ENCODE data around the gene RNF4.

The RNF4 gene

DNA sequence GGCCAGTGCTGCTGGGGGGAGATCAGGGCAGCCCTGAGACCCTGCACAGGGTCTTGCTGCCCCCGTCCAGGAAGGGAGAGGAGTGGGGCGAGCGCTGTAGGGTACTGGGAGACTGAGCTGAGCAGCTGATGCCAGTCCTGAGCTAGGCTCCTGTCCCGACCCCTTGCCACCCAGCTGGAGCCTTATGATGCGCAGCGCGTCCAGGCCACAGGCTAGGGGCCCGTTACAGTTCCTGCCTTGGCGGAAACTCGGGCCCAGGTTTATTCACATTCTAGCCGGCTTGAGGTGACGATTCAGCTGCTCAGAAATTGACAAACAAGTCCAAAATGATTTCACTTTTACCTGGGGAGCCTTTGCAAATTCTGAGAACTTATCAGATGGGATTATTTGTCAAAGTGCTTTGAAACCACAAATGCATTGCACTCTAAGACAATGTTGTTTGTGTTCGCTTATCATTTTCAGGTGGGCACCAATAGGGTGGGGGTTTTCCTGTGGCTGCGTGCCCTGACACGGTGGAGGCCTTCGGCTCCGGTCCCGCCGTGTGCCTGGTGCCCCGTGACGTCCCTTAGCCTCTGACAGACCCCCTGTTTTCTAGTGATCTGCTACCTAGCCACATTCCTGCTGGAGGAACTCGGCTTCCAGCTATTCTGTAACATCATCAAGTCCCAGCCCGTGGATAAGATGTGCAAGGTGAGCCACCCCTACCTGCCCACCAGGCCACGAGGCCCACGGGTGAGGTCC, 31.3 kb upstream of the RNF4 start:
- TF ChIP-seq, protein P1, sequence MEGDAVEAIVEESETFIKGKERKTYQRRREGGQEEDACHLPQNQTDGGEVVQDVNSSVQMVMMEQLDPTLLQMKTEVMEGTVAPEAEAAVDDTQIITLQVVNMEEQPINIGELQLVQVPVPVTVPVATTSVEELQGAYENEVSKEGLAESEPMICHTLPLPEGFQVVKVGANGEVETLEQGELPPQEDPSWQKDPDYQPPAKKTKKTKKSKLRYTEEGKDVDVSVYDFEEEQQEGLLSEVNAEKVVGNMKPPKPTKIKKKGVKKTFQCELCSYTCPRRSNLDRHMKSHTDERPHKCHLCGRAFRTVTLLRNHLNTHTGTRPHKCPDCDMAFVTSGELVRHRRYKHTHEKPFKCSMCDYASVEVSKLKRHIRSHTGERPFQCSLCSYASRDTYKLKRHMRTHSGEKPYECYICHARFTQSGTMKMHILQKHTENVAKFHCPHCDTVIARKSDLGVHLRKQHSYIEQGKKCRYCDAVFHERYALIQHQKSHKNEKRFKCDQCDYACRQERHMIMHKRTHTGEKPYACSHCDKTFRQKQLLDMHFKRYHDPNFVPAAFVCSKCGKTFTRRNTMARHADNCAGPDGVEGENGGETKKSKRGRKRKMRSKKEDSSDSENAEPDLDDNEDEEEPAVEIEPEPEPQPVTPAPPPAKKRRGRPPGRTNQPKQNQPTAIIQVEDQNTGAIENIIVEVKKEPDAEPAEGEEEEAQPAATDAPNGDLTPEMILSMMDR (conservative IDR thresholded peaks at IDR 0.05; ENCODE audit: low read length), result no peak
- H3K4me3 ChIP-seq (ENCODE audit: low read length), result no peak overlapping the region
- no peak for DNase-seq (ENCODE audit: low read depth)

DNA sequence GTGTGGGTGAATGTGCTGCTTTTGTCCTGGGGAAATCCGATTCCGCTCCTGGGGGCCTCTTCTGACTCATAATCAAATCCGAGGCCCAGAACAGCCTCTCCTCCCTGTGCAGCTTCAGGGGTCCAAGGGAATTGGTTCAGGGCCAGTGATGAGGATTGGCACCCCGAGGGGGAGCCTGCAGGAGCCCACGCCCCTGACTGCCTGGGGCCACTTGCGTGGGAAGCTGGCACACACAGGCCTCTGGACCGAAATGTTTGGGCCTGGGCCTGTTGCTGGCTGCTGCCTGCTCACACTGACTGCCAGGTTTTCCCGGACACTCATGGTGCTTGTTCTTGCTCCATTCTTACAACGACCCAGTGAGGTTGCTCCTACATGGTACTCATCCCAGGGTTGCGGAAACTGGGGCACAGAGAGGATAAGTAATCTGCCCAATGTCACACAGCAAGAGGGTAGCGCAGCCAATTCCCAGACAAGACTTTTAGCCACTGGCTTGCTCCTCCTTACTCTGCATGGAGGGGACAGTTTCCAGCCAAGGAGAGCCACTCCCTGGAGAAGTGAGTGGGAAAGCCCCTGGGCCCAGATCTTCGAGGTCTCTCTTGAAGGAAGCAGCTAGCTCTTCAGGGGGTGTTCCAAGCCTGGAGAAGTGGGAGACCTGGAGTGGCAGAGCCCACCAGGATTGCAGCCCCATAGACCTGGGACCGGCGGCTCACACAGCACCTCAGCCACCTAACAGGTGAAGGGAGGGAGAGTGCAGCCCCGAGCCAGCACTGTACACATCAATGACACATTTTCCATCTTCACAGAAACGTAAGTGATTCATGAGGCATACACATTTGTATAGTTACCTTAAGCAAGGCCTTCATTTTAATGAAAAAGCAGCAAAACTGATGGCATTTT, 29.8 kb upstream of the RNF4 start:
- no peak for DNase-seq (ENCODE audit: low read depth)
- H3K4me3 ChIP-seq (ENCODE audit: low read length), result no peak overlapping the region
- TF ChIP-seq, protein P1 (conservative IDR thresholded peaks at IDR 0.05; ENCODE audit: low read length), result no peak

DNA sequence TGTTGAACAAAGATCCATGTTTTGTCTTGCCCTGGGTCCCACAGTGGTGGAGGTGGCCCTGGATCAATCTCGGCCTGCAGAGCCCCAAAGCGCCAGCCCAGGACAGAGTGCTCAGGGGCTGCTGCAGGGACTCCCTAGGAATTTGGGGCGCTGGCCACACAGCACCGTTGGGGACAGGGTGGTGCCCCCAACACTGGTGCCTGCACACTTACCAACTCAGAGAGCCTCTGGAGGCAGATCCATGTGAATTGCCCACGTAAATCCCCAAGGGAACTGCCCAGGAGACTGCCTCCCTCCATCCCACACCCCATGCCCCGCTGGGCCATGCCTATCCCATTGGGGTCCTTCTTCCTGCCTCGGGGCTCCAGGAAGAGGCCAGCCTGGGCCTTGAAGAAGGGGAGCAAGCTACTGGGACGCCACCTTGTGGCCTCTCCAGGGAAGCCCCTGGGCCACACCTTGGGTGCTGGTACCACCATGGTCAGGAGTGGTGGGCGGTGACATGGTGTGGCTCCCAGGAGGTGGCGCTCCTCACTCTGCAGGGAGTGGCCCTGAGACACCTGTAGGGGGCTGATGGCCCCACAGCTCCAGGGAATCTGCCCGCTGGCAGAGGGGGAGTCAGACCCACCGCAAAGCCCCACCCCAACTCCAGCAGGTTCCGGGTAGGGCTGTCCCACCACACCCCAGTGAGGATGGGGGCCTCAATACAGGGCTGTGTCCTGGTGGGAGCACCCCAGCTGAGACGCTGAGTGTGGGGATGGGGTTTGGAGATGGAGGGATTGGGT, 27.3 kb upstream of the RNF4 start:
- peak; percentile 38 for DNase-seq (ENCODE audit: low read depth)
- no peak overlapping the region for H3K4me3 ChIP-seq (ENCODE audit: low read length)

DNA sequence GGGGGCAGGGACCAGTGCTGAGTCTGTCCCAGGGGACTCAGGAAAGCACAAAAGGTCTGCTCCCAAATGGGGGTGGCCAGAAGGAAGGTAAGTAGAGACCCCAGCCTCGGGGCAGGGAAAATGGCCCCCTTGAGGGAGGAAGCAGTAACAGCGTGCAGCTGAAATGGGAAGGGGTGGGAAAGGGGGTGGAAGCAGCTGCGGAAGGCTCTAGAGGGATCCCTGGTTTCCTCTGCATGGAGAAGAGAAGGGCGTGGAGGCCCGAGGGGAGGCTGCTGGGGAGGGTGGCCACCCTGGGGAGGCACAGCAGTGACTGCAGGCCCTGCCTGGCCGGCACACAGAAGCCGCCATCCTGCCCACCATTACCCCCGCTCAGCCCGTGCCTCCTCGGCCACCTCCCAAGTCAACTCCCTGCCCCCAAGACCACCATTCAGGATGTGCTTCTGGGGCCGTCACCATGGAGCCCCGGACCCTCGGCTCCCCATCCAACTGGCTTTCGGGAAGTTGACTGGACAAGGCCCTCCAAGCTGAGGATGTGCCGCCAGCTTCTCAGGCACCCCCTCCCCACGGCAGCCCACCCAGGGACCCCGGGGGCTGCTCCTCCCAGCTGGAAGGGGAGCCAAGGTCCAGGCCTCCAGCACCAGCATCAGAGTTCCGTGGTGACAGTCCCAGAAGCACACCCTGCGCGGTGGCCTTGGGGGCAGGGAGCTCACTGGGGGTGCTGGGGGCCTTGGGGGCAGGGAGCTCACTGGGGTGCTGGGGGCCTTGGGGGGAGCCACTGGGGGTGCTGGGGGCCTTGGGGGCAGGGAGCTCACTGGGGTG, 26.5 kb upstream of the RNF4 start:
- no peak overlapping the region for H3K4me3 ChIP-seq (ENCODE audit: low read length)
- TF ChIP-seq, protein P1 (conservative IDR thresholded peaks at IDR 0.05; ENCODE audit: low read length), result no peak
- no peak for DNase-seq (ENCODE audit: low read depth)

More for the DNA sequence above, 27.3 kb upstream of the RNF4 start:
- TF ChIP-seq, protein P1 (conservative IDR thresholded peaks at IDR 0.05; ENCODE audit: low read length), result peak; percentile 60

DNA sequence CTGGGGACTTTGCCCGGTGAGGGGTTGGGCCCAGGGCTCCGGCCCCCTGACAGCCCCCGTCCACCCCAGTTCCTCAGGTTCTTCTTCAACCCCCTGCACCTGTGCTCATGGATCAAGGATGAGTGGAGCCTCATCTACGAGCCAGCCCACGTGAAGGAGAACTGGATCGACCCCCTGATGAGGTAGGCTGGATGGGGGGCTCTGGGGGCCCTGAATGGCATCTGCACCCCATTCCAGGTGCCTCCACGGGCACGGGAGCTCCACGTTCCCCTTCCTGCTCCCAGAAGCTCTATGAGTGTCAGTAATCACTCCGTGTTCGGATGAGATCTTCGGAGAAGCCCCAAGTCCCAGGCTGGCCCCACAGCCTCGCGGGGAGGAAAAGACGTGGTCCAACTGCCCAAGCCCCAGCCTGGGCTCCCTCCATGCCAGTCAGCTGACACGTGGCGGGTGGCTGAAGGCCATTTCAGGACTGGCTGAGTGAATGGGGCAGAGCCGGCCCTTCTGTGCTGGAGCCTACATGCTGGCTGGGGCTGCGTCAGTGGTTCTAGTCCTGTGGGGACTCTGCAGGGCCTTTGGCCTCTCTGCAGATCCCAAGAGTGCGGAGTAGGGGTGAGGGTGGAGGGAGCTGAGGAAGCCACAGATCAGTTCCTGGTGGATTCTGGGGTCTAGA, 25.7 kb upstream of the RNF4 start:
- DNase-seq (ENCODE audit: low read depth), result no peak
- no peak overlapping the region for H3K4me3 ChIP-seq (ENCODE audit: low read length)
- TF ChIP-seq, protein P1 (conservative IDR thresholded peaks at IDR 0.05; ENCODE audit: low read length), result no peak

Measured in AG10803 (cell line).